Kidney tubule cell (primary cell): Measurements from ENCODE around the gene ZNF844.
"Not testable (repeated sequence)": the region's sequence is repeated elsewhere in the genome, so short reads cannot be mapped to it uniquely, and the experiment has no call there.

Experiments used
- DNase-seq: peaks from one replicate; pipeline ENCODE4 v3.0.0-alpha.2; 2018; ENCODE audit warnings: low spot score

Gene ZNF844

DNA sequence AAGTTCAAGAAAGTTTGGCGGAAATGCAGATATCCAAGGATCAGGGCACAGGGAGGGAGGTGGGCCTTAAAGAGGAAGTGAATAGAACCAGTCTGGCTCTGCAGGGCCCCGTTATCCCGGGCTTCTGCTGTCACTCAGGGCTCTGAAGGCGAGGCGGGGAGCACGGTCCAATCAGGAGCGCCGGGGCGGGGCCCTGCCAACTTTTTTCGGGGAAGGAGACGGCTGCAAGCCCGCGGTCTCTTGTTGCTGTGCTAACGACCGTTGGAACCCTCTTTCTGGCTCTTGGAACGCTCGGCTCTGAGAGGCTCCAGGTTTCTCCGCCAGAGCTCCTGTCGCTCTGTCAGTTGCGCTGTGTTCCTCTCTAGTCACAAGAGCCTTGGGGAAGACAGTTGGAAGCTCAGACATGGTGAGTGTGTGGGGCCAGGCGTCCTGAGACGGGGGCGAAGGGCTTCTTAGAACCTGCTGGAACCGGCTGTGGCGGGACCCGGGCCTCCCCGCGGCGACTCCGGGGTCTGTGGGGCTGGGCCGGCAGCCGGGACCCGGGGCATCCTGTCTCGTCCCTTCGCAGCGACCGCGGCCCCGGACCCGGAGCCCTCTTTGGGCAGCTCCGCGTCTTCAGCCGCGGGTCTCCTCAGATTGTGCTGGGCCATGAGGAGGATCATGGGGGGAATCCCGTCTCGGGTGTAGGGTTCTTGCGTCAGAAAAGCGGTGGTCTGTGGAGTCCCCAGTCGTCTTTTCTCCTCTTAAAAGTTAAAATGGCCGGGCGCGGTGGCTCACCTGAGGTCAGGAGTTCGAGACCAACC, 27.7 kb downstream of the ZNF844 start:
- DNase-seq: peak; percentile 76

DNA sequence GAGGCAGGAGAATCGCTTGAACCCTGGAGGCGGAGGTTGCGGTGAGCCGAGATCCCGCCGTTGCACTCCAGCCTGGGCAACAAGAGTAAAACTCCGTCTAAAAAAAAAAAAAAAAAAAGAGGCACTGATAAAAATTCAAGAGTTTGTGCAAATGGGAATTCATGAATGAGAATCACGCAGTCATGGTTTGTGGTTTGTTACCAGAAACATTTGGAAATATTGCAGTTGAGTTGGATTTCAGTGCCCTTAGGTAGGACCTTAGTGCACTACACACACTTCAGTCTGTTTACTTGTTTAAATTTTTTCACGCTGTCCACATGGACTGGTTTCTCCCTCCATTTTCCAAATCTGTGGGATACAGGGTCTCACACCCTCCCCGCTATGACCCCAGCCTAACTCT, 28.4 kb downstream of the ZNF844 start:
- no peak for DNase-seq

DNA sequence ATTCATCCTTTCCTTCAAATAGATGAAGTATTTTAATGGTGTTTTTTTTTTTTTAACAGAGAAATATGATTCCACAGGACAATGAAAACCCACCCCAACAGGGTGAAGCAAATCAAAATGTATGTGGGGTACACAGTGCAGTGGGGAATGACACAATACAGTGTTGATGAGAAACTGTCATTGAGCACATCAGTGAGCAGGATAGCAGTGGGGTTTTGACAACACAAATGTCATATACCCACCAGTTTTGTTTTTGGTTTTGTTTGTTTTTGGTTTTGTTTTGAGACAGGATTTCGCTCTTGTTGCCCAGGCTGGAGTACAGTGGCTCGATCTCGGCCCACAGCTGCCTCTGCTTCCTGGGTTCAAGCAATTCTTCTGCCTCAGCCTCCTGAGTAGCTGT, 29.2 kb downstream of the ZNF844 start:
- no peak for DNase-seq

DNA sequence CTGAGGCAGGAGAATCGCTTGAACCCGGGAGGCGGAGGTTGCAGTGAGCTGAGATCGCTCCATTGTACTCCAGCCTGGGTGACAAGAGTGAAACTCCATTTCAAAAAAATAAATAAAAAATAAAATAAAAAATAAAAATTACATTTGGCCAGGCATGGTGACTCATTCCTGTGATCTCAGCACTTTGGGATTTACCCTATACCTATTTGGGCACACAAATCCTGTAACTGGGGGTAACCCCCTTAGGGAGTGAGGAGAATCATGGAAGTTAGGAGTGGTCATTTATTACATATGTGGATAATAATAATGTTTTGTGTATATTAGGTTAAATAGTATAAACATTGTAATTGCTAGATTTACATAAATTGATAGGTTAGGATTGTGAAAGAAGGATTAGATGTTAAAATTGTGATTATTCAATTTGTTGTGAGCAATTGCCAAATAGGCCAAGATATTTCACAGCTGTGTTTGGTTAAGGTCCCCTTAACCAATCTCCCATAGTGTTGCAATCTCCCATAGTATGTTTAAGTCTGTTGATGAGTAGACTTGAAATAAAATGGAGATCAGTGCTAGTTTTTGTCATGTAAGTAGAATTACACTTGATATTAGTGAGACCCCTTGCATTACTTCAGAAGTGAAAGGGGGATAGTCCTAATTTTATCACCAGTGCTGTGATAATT, 30.7 kb downstream of the ZNF844 start:
- peak; percentile 27 for DNase-seq

DNA sequence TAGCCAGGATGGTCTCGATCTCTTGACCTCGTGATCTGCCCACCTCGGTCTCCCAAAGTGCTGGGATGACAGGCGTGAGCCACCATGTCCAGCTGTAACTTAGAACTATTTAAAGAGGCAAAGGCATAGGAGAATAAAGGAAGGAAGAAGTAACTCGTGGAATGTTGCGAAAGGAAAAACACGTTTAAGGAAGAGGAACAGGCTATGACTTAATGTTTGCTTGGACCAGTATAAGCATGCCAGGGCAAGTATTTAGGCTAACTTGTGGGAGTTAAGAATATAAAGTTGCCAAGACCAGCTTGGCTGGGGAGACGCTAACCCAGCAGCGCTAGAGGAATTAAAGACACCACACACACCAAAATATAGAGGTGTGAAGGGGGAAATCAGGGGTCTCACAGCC, 33.5 kb downstream of the ZNF844 start:
- no peak for DNase-seq

DNA sequence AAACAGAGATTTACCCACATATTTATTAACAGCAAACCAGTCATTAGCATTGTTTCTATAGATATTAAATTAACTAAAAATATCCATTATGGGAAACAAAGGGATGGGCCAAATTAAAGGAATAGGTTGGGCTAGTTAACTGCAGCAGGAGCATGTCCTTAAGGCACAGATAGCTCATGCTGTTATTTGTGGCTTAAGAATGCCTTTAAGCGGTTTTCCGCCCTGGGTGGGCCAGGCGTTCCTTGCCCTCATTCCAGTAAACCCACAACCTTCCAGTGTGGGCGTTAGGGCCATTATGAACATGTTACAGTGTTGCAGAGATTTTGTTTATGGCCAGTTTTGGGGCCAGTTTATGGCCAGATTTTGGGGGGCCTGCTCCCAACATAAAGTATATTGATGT, 39.4 kb downstream of the ZNF844 start:
- not testable (repeated sequence) for DNase-seq

DNA sequence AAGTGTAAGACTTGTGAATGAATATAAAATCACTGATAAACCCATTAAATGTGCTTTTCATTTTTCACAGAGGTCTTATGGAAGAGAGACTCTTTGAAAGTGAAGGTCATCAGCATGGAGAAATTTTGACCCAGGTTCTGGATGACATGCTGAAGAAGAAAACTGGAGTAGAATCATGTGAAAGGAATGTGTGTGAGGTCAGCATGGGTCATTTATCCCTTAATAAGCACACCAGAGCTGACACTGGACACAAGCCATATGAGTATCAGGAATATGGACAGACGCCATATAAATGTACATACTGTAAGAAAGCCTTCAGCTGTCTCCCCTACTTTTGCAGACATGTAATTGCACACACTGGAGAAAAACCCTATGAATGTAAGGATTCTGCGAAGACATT, 46.6 kb downstream of the ZNF844 start:
- DNase-seq: peak; percentile 26

DNA sequence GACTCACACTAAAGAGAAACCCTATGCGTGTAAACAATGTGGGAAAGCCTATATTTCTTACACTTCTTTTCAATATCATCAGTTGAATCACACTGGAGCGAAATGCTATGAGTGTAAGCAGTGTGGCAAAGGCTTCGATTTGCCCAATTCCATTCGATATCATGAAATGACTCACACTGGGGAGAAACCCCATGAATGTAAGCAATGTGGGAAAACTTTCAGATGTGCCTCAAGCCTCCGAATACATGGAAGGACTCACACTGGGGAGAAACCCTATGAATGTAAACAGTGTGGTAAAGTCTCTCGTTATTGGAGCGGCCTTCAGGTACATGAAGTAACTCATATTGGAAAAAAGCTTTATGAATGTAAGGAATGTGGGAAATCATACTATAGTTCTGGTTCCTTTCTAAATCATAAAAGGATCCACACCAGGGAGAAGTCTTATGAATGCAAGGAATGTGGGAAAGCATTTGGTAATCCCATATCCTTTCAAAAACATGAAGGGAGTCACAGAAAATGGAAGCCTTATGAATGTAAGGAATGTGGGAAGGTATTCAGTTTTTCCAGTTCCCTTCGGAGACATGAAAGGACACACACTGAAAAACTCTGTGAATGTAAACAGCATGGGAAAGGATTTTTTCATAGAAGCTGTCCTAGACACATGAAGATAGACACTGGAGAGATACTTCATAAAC, 47.6 kb downstream of the ZNF844 start:
- DNase-seq: peak; percentile 17

DNA sequence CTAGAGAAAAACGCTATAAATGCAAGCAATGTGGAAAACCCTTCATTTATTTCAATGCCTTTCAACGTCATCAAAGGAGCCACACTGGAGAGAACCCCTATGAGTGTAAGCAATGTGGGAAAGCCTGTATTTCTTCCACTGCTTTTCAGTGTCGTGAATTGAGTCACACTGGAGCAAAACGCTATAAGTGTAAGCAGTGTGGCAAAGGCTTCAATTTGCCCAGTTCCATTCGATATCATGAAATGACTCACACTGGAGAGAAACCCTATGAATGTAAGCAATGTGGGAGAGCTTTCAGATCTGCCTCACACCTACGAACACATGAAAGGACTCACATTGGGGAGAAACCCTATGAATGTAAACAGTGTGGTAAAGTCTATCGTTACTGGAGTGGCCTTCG, 48.2 kb downstream of the ZNF844 start:
- no peak for DNase-seq

DNA sequence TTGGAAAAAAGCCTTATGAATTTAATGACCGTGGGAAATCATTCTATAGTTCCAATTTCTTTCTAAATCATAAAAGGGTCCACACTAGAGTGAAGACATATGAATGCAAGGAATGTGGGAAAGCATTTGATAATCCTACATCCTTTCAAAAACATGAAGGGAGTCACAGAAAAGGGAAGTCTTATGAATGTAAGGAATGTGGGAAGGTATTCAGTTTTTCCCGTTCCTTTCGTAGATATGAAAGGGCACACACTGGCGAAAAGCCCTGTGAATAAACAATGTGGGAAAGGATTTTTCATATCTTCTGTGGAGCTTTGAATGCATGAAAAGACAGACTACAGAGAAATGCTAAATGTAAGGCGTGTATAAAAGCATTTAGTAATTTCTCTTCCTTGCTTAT, 48.6 kb downstream of the ZNF844 start:
- DNase-seq: no peak

DNA sequence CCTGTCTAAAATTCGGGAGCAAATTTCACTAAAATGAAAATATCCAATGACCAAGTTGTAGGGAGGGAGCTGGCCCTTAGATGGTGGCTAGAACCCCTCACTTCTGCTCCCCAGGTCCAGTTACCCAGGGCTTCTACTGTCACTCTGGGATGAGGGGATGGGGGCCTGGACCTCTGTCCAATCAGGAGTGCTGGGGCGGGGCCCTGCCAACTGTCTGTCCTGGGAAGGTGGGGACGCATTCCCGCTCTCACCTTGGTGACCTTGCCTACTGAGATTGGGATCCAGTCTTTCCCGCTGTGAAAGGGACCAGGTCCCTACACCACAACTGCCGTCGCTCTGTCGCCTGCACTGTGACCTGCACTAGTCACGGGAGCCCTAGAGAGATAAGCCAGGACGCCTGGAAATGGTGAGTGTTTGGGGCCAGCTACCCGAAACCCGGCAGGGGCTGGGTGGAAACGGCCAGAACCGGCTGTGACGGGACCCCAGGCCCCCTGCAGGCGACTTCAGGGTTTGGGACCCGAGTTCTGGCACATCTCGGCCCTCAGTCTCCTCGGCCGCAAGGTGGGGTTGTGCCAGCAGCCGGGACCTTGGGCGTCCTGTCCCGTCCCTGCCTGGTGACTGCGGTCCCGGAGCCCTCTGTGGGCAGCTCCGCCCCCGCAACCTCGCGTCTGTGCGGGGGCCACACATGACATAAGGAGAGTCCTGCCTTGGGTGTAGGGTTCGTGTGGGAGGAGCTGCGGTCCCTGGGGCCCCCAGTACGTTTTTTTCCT, 52.9 kb downstream of the ZNF844 start:
- DNase-seq: no peak

DNA sequence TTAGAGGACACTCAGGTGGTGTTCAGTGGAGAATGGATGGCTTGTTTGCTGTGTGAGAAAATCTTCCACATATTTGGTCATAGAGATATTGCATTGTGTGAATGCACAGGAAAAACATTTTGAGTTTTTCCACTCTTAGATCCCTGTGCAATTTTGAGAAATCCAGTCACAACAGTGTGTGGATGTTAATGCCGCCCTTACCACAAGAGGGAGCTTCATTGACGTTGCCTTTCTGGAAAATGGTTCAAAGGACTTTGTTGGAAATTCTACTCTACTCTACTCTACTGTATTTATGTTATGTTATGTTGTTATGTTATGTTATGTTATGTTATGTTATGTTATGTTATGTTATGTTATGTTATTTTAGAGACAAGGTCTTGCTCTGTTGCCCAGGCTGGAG, 62.2 kb downstream of the ZNF844 start:
- no peak for DNase-seq
